Measurements from ENCODE around the gene TCEAL3. TPM values are rescaled to one million over a fixed set of nuclear protein-coding genes. Genes with fewer than 3 reads are reported as not detected.

The TCEAL3 gene
- total RNA-seq, 1 donor from 2014 or later, result 38.4 TPM

Other genes with a start within 250 kb of the TCEAL3 start
- 216 and 224 TPM in 2 replicates for gene BEX3, start 231.4 kb upstream of the TCEAL3 start, total RNA-seq
- gene RAB40A, start 88.5 kb upstream of the TCEAL3 start, total RNA-seq, result 0.24 and 0.68 TPM in 2 replicates
- 95.3 and 96.4 TPM in 2 replicates for gene TCEAL4, start 22.4 kb upstream of the TCEAL3 start, total RNA-seq
- 29.3 and 29.8 TPM in 2 replicates for gene TCEAL1, start 21.0 kb downstream of the TCEAL3 start, total RNA-seq
- 417 and 433 TPM in 2 replicates for gene MORF4L2, start 78.7 kb downstream of the TCEAL3 start, total RNA-seq
- not detected in 2 replicates for gene TMEM31, start 102.9 kb downstream of the TCEAL3 start, total RNA-seq
- gene PLP1, start 168.9 kb downstream of the TCEAL3 start, total RNA-seq, result 0.26 and 0.32 TPM in 2 replicates
- gene RAB9B, start 224.3 kb downstream of the TCEAL3 start, total RNA-seq, result 2.0 and 2.4 TPM in 2 replicates